HFF-Myc (cell line): ENCODE data around the gene EPGN.
"Not testable (repeated sequence)": the region's sequence is repeated elsewhere in the genome, so short reads cannot be mapped to it uniquely, and the experiment has no call there.

Experiments used
- DNase-seq: peaks from one replicate; pipeline ENCODE4 v3.0.0-alpha.2; 2011; ENCODE audit warnings: low read depth; ENCODE audit errors: extremely low read depth
- H3K4me3 ChIP-seq: replicated peaks from 2 replicates; pipeline ENCODE4 v1.5.1; 2011; ENCODE audit warnings: low read depth, mild to moderate bottlenecking, control low read depth, low read length
- TF ChIP-seq, protein P1 (sequence below): IDR thresholded peaks from 2 replicates; pipeline ENCODE4 v1.5.1; 2012; ENCODE audit warnings: mild to moderate bottlenecking, low read depth, low read length, control low read depth; ENCODE audit errors: missing control alignments

Gene EPGN

DNA sequence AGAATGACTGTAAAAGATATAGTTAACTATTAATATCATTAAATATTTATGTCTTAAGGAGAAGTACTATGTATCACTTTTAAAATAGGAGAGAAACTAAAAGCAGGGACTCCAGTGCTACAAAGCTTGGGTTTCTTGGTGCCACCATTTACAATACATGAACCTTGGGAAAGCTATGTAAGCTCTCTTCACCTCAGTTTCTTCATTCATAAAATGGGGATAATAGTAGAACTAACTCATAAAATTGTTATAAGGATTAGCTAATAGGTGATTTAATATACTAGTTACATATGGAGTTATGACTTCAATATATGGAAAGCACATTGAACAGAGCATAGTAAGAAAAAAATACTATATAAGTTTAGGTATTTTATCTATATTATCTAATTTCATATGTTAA is 23.7 kb downstream of the EPGN start:
- no peak overlapping the region for H3K4me3 ChIP-seq
- no peak for DNase-seq
- TF ChIP-seq, protein P1, sequence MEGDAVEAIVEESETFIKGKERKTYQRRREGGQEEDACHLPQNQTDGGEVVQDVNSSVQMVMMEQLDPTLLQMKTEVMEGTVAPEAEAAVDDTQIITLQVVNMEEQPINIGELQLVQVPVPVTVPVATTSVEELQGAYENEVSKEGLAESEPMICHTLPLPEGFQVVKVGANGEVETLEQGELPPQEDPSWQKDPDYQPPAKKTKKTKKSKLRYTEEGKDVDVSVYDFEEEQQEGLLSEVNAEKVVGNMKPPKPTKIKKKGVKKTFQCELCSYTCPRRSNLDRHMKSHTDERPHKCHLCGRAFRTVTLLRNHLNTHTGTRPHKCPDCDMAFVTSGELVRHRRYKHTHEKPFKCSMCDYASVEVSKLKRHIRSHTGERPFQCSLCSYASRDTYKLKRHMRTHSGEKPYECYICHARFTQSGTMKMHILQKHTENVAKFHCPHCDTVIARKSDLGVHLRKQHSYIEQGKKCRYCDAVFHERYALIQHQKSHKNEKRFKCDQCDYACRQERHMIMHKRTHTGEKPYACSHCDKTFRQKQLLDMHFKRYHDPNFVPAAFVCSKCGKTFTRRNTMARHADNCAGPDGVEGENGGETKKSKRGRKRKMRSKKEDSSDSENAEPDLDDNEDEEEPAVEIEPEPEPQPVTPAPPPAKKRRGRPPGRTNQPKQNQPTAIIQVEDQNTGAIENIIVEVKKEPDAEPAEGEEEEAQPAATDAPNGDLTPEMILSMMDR: no peak

GRCh38 chr4:74334636-74335035 is 26.4 kb downstream of the EPGN start:
- DNase-seq: no peak
- TF ChIP-seq, protein P1: no peak
- no peak overlapping the region for H3K4me3 ChIP-seq

- H3K4me3 ChIP-seq: no peak overlapping the region
- TF ChIP-seq, protein P1: no peak
- DNase-seq: no peak
These were observed 27.2 kb downstream of the EPGN start for GRCh38 chr4:74335341-74336021.

GRCh38 chr4:74338792-74339333 is 30.6 kb downstream of the EPGN start:
- DNase-seq: no peak
- no peak overlapping the region for H3K4me3 ChIP-seq
- TF ChIP-seq, protein P1: no peak

DNA sequence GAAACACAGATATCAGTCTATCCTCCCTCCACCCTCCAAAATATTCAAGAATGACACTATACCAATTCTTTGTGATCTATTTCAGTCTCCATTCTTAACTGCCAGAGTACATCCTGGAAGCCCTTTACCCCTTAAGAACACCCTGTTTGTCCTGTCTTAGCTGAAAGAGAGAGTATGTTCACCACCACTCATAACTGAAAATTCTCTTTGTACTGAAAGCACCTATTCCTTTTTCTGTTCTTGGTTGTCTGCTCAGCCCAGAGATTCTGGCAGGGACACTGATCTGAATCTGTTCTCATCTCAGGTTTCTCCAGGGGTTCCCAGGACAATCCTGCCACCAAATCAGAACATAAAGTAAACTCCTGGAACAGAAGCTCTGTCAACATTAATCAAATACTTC is 31.2 kb downstream of the EPGN start:
- H3K4me3 ChIP-seq: no peak overlapping the region
- no peak for DNase-seq
- TF ChIP-seq, protein P1: no peak

- H3K4me3 ChIP-seq, DNase-seq: not testable (repeated sequence)
These were observed 32.2 kb downstream of the EPGN start for GRCh38 chr4:74340421-74340820.

GRCh38 chr4:74344031-74344430 is 35.8 kb downstream of the EPGN start:
- no peak overlapping the region for H3K4me3 ChIP-seq
- TF ChIP-seq, protein P1: no peak
- no peak for DNase-seq
